ENCODE measurements around the gene NTRK2.

The NTRK2 gene

DNA sequence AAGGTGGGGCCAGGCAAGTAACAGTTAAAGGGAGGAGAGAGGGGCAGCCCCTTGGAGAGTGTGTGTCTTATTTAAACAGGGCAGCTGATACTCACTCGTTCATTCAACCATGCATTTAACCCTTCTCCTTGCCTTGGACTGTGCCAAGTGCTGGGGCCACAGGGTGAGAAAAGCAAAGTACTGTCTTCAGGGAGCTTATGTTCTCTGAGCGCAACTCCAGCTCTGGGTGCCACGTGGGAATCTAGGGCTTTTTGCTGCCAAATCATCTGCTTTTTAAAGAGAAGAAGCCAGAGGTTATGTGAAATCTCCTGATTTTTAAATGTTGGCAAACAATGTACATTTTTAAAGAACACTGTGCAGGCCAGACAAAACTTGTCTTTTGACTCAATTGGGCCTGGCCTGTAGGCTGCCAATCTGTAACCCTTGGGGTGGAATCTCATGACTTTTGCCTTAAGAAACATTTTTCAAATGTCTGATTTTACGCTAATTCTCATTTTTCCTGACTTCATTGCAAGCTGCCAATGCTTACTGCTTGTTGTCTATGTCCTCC is 157.8 kb downstream of the NTRK2 start:
- no peak overlapping the region for H3K27ac ChIP-seq
- TF ChIP-seq, protein P1, sequence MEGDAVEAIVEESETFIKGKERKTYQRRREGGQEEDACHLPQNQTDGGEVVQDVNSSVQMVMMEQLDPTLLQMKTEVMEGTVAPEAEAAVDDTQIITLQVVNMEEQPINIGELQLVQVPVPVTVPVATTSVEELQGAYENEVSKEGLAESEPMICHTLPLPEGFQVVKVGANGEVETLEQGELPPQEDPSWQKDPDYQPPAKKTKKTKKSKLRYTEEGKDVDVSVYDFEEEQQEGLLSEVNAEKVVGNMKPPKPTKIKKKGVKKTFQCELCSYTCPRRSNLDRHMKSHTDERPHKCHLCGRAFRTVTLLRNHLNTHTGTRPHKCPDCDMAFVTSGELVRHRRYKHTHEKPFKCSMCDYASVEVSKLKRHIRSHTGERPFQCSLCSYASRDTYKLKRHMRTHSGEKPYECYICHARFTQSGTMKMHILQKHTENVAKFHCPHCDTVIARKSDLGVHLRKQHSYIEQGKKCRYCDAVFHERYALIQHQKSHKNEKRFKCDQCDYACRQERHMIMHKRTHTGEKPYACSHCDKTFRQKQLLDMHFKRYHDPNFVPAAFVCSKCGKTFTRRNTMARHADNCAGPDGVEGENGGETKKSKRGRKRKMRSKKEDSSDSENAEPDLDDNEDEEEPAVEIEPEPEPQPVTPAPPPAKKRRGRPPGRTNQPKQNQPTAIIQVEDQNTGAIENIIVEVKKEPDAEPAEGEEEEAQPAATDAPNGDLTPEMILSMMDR (conservative IDR thresholded peaks at IDR 0.05), result no peak

DNA sequence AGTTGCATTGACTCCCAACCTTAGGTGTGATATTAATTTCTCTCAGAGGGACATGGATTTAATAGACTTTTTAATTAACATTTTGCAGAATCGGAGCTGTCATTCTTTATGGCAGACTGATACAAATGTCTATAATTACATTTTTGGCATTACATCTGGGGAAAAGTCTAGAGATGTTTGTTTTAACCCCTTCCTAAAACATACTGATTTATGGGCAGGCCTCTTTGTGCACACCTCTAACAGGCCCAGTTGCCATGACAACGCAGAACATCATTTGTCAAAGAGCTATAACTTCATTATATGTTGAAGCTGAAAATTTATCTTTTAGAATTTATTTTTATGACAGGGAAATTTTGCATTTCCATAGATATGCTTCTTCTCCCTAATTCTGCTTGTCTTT is 158.5 kb downstream of the NTRK2 start:
- TF ChIP-seq, protein P1 (conservative IDR thresholded peaks at IDR 0.05), result no peak
- no peak overlapping the region for H3K27ac ChIP-seq

DNA sequence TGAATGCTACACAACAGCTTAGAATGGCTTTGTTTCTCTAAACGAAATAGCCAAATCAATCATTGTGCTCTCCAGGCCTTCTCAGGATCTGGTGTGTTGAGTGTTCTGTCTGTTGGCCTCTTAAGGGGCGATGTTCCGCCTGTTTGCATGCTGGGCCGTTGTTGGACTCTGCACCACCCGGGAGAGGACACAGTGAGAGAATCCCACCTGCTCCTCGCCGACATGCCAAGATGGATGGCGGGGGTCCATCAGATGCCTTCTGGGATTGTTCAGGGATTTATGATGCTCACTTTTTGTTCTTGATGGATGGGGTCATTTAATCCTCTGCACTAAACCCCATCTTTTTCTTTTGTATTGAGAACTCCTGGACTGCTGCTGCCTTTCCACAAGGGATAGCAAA is 159.9 kb downstream of the NTRK2 start:
- TF ChIP-seq, protein P1 (conservative IDR thresholded peaks at IDR 0.05), result no peak
- H3K27ac ChIP-seq, result no peak overlapping the region

DNA sequence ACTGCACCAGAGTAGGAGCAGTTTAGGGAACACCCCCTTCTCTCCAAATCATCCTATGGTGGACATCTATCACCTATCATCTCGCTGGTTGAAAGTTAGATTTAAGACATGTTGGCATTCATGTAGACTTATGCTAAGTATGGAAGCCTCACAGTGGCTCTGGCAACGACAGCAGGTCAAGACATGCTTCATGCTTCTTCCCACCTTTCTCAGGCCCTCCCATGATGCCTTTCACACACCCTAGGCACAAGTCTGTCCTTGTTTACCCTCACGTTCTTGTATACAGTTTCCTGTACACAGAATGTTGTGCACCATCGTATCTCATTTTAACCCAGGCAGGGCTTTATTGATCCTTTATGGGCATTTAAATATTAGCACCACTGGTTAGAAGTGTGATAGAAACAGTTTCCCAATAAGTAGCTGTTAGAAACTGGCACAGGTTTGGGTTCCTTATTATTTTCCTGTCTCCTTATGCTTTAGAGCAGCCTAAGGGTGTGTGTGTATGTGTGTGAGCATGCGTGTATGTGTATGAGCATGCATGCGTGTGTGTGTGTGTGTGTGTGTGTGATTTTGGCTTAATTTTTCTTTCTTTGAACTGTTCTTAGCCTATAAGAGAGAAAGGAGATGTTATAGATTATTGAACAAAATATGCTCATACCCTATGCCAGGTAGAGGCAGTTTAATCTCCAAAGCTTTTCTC is 160.6 kb downstream of the NTRK2 start:
- TF ChIP-seq, protein P1 (conservative IDR thresholded peaks at IDR 0.05), result no peak
- no peak overlapping the region for H3K27ac ChIP-seq

DNA sequence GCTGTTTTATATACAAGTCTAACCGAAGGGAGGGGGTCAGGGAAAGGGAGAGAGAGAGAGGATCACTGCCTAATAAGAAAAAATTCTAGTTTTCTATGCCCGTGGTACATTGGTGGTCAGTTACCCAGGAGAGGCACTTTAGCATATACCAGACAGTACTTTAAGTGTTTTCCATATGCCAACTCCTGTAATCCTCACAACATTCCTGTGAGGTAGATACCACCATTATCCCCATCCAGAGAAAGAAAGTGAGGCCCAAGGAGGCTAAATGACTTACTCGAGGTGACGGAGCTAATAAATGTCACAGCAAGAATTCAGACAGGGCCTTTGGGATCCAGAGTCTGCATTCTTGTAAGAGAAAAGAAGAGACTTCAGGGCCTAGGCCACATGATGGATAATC is 161.8 kb downstream of the NTRK2 start:
- H3K27ac ChIP-seq, result no peak overlapping the region
- TF ChIP-seq, protein P1 (conservative IDR thresholded peaks at IDR 0.05), result no peak

DNA sequence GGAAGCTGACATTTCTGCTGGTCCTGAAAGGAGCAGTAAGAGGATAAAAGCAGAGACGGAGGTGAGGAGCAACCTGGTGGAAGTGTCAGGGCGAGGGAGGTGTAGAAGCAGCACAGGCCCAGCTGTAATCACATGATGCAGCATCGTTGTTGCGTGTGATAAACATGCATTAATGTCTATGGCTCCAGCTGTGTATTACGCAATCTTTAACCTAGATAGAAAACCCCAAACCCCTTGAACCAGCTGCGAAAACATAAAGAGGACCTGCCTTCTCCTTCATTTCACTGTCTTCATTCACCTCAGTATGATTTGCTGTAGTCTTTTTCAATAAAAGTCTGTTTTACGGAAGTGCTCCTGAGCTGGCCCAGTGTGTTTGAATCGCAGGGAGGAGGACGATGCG is 162.9 kb downstream of the NTRK2 start:
- TF ChIP-seq, protein P1 (conservative IDR thresholded peaks at IDR 0.05), result no peak
- no peak overlapping the region for H3K27ac ChIP-seq

DNA sequence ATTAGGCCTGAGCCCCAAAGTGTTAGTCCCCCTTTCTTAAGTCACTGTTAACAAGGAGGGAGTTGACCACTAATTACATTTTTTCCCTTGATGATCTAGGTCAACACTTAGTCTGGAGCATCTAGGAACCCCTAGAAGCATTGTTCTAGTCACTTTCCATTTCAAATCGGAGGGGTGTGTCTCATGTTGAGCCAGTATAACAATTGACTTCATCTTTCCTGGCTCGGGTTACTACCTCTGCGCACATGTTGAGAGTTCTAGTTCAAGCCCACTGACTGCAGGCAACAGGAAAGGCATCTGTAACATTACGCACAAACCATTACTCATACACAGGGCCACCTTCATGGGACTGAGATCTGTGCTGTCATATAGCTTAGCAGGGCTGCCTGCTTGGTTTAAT is 164.9 kb downstream of the NTRK2 start:
- H3K27ac ChIP-seq, result no peak overlapping the region
- TF ChIP-seq, protein P1 (conservative IDR thresholded peaks at IDR 0.05), result no peak
